ENCODE measurements around the gene WASF1. TPM values are rescaled to one million over a fixed set of nuclear protein-coding genes. Genes with fewer than 3 reads are reported as not detected.

WASF1 gene
- total RNA-seq, 4 donors from 2014 or later, result 10.7 to 20.9 (median 16.3) TPM

GRCh38 chr6:110102411-110102810, 77.1 kb downstream of the WASF1 start:
- TF ChIP-seq, protein P1, sequence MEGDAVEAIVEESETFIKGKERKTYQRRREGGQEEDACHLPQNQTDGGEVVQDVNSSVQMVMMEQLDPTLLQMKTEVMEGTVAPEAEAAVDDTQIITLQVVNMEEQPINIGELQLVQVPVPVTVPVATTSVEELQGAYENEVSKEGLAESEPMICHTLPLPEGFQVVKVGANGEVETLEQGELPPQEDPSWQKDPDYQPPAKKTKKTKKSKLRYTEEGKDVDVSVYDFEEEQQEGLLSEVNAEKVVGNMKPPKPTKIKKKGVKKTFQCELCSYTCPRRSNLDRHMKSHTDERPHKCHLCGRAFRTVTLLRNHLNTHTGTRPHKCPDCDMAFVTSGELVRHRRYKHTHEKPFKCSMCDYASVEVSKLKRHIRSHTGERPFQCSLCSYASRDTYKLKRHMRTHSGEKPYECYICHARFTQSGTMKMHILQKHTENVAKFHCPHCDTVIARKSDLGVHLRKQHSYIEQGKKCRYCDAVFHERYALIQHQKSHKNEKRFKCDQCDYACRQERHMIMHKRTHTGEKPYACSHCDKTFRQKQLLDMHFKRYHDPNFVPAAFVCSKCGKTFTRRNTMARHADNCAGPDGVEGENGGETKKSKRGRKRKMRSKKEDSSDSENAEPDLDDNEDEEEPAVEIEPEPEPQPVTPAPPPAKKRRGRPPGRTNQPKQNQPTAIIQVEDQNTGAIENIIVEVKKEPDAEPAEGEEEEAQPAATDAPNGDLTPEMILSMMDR (IDR thresholded peaks at IDR 0.05), result no peak
- no peak for TF ChIP-seq POLR2A (IDR thresholded peaks at IDR 0.05)
- Histone ChIP-seq H3K27me3 (no peaks in the 10 kb centered on the region), H3K9me3 (no peaks in the 10 kb centered on the region), H3K27ac (no peak overlapping the region), H3K4me3 (no peak overlapping the region), H3K36me3 (peaks cover 6 to 66% (median 6%) of the 10 kb centered on the region in 3 donors), H3K4me1 (peaks cover 0 to 15% (median 6%) of the 10 kb centered on the region in 3 donors)
- intact Hi-C loops (cut with DNase I), result no loop called here
- DNase-seq, result no peak

- H3K27me3 ChIP-seq, result no peaks in the 10 kb centered on the region
- no peak overlapping the region for H3K4me3 ChIP-seq
- DNase-seq, result no peak
- 65 to 83% methylated on average over 1 of the region's 1 CpG for whole genome bisulfite sequencing, 2 donors
- intact Hi-C loops (cut with DNase I), result no loop called here
- no peak overlapping the region for H3K27ac ChIP-seq
- no peak for TF ChIP-seq POLR2A (IDR thresholded peaks at IDR 0.05)
- TF ChIP-seq, protein P1 (IDR thresholded peaks at IDR 0.05), result no peak
- peaks cover 0 to 21% (median 11%) of the 10 kb centered on the region in 3 donors for H3K4me1 ChIP-seq
- peaks cover 6 to 61% (median 6%) of the 10 kb centered on the region in 3 donors for H3K36me3 ChIP-seq
- no peaks in the 10 kb centered on the region for H3K9me3 ChIP-seq
Measured at GRCh38 chr6:110101885-110102284, 77.6 kb downstream of the WASF1 start.

DNA sequence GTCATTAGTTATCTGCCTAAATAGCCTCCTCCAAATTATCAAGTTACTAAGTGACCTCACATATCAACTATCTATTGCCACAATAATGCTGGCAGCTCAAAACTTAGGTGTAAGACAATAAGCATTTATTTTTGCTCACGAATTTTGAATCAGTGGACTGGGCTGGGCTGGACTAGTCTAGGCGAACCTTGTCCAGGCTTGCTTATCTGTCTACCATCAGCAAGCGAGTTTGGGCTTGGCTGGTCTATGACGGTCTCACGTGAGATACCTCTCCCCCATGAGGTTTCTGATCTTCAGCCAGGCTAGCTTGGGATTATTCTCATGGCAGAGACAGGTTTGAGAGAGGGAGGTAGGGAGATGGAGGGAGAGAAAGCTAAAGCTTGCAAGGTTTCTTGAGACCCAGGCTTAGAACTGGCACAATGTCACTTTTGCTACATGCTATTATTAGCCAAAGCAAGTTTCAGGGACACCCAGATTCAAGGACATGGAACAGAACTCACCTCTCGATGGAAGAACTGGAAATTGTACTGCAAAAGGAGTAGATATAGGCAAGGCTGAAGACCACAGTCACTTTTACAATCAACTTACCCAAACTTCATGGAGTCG, 80.9 kb downstream of the WASF1 start:
- Histone ChIP-seq H3K27me3 (no peaks in the 10 kb centered on the region), H3K36me3 (peaks cover 6 to 35% (median 6%) of the 10 kb centered on the region in 3 donors), H3K27ac (peak overlapping the region in 2 of 4 donors; percentile 3 to 18), H3K4me3 (no peak overlapping the region), H3K9me3 (no peaks in the 10 kb centered on the region), H3K4me1 (peaks cover 0 to 32% (median 18%) of the 10 kb centered on the region in 3 donors)
- WGBS, 2 donors, result 36 to 73% methylated on average over 4 to 7 of the region's 7 CpGs
- intact Hi-C loops (cut with DNase I), result no loop called here
- TF ChIP-seq, protein P1 (IDR thresholded peaks at IDR 0.05), result no peak
- TF ChIP-seq POLR2A (IDR thresholded peaks at IDR 0.05), result no peak
- no peak for DNase-seq

DNA sequence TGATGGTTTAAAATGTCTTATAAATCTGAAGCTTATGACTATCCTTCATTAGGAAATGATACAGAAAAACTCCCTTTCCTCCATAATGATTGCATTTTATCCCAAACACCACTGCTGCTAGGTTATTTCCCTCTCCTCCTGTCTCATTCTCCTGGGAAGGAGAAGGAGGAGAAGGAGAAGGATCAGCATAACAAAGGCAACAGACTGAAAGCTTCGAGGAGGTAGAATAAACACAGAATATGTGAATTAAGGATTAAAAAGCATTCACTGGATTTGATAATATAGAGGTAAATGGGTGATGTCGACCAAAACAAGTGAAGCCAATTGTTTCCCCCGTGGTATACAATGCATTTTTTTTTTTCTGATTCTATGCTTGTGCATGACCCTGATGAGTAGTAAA, 82.0 kb downstream of the WASF1 start:
- TF ChIP-seq, protein P1 (IDR thresholded peaks at IDR 0.05), result no peak
- no peak for TF ChIP-seq POLR2A (IDR thresholded peaks at IDR 0.05)
- Histone ChIP-seq H3K4me3 (no peak overlapping the region), H3K27ac (peak overlapping the region; percentile 6 to 74 (median 62)), H3K4me1 (peaks cover 0 to 32% (median 18%) of the 10 kb centered on the region in 3 donors), H3K27me3 (no peaks in the 10 kb centered on the region), H3K9me3 (no peaks in the 10 kb centered on the region), H3K36me3 (peaks cover 6 to 26% (median 6%) of the 10 kb centered on the region in 3 donors)
- intact Hi-C loops (cut with DNase I), result no loop called here
- DNase-seq, result no peak
- 28% methylated on average over 3 of the region's 3 CpGs for WGBS, 2 donors

DNA sequence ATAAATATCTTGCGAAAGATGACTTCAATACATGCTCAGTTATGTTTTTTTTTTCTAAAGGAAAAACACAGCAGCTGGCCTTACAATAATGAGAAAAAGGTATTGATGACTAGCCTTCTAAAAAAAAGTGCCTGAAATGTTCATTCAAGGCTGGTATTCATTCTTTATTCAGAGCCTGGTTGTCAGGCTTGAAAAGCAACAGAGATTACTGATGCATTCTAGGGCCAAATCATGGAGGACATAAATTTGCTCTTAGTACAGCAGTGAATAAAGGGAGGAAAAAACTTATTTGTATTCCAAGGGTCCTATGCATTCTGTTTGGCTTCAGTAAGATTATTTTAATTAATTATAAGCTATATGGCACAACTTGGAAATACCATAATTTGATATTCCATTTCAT, 83.5 kb downstream of the WASF1 start:
- no peak for TF ChIP-seq POLR2A (IDR thresholded peaks at IDR 0.05)
- TF ChIP-seq, protein P1 (IDR thresholded peaks at IDR 0.05), result no peak
- peaks cover 0 to 14% (median 0%) of the 10 kb centered on the region in 3 donors for H3K36me3 ChIP-seq
- H3K27ac ChIP-seq, result peak overlapping the region in 3 of 4 donors; percentile 63 to 74 (median 64)
- no peak overlapping the region for H3K4me3 ChIP-seq
- DNase-seq, result no peak
- WGBS, 2 donors, result 82 to 100% methylated on average over 1 of the region's 1 CpG
- intact Hi-C loops (cut with DNase I), result no loop called here
- H3K9me3 ChIP-seq, result no peaks in the 10 kb centered on the region
- no peaks in the 10 kb centered on the region for H3K27me3 ChIP-seq
- H3K4me1 ChIP-seq, result peaks cover 0 to 32% (median 18%) of the 10 kb centered on the region in 3 donors

Data from esophagus squamous epithelium (tissue), 5 donors.